Astrocyte (in vitro differentiated cells and primary cell): ENCODE measurements around the gene RAD51. TPM values are rescaled to one million over a fixed set of nuclear protein-coding genes. Genes with fewer than 3 reads are reported as not detected.
A peak's percentile ranks its signal among the peaks of the same experiment; 100 is the strongest.

Experiments
- DNase-seq: peaks from one replicate; pipeline ENCODE4 v3.0.0-alpha.2; 2010; ENCODE audit warnings: low read depth
- FAIRE-seq: peaks from 2 replicates; lab custom pipeline; 2011; peaks lifted over from hg19 to GRCh38; lab: Jason Lieb, UNC
- H2AFZ ChIP-seq: 2 replicates; pipeline ENCODE4 v1.6.0; 2012; ENCODE audit warnings: low read depth, low read length, inconsistent platforms
- H3K27ac ChIP-seq: 2 replicates; pipeline ENCODE4 v1.5.1; 2011; ENCODE audit warnings: low read depth, low read length, inconsistent platforms
- H3K27me3 ChIP-seq: 2 replicates; pipeline ENCODE4 v1.6.0; 2011; ENCODE audit warnings: low read length, inconsistent platforms; ENCODE audit not compliant: insufficient read depth
- H3K36me3 ChIP-seq: 2 replicates; pipeline ENCODE4 v1.5.1; 2011; ENCODE audit warnings: low read length, inconsistent platforms; ENCODE audit not compliant: insufficient read depth
- H3K4me1 ChIP-seq: 2 replicates; pipeline ENCODE4 v1.5.1; 2011; ENCODE audit warnings: low read length, inconsistent platforms; ENCODE audit not compliant: insufficient read depth
- H3K4me2 ChIP-seq: 2 replicates; pipeline ENCODE4 v1.6.0; 2012; ENCODE audit warnings: low read length, inconsistent platforms
- H3K4me3 ChIP-seq: 2 replicates; pipeline ENCODE4 v1.5.1; 2011; ENCODE audit warnings: low read depth, mild to moderate bottlenecking, low read length, inconsistent platforms; ENCODE audit not compliant: insufficient read depth
- H3K79me2 ChIP-seq: 2 replicates; pipeline ENCODE4 v1.6.0; 2012; ENCODE audit warnings: mild to moderate bottlenecking, low read length, inconsistent platforms; ENCODE audit not compliant: insufficient read depth
- H3K9ac ChIP-seq: 2 replicates; pipeline ENCODE4 v1.6.0; 2012; ENCODE audit warnings: mild to moderate bottlenecking, low read length, inconsistent platforms
- H3K9me3 ChIP-seq: 2 replicates; pipeline ENCODE4 v1.5.1; 2012; ENCODE audit warnings: low read depth, mild to moderate bottlenecking, low read length, inconsistent platforms; ENCODE audit not compliant: insufficient read depth
- H4K20me1 ChIP-seq: 2 replicates; pipeline ENCODE4 v1.6.0; 2012; ENCODE audit warnings: low read length, inconsistent platforms; ENCODE audit not compliant: insufficient read depth
- H3K27ac Mint-ChIP-seq: one replicate; pipeline ENCODE4 v1.8.0; 2021; ENCODE audit warnings: mild to moderate bottlenecking, mixed read lengths; ENCODE audit not compliant: unreplicated experiment
- H3K27me3 Mint-ChIP-seq: one replicate; pipeline ENCODE4 v1.8.0; 2021; ENCODE audit warnings: low read depth, mixed read lengths; ENCODE audit not compliant: unreplicated experiment
- H3K36me3 Mint-ChIP-seq: one replicate; pipeline ENCODE4 v1.8.0; 2021; ENCODE audit warnings: low read depth, mixed read lengths; ENCODE audit not compliant: unreplicated experiment
- H3K4me1 Mint-ChIP-seq: one replicate; pipeline ENCODE4 v1.8.0; 2021; ENCODE audit warnings: low read depth, mixed read lengths; ENCODE audit not compliant: unreplicated experiment
- H3K4me3 Mint-ChIP-seq: one replicate; pipeline ENCODE4 v1.8.0; 2021; ENCODE audit warnings: mild to moderate bottlenecking, moderate library complexity, mixed read lengths; ENCODE audit not compliant: unreplicated experiment
- H3K9me3 Mint-ChIP-seq: one replicate; pipeline ENCODE4 v1.8.0; 2021; ENCODE audit warnings: mild to moderate bottlenecking, mixed read lengths; ENCODE audit not compliant: unreplicated experiment
- CTCF ChIP-seq: IDR thresholded peaks from 2 replicates; pipeline ENCODE4 v1.5.1; 2011; ENCODE audit warnings: low read depth, mild to moderate bottlenecking, inconsistent platforms, low read length, moderate library complexity; ENCODE audit not compliant: insufficient read depth
- EZH2 ChIP-seq: IDR thresholded peaks from 2 replicates; pipeline ENCODE4 v1.6.1; 2012; ENCODE audit warnings: mild to moderate bottlenecking, low read length, inconsistent platforms; ENCODE audit not compliant: insufficient read depth
- total RNA-seq: library from RNA; stranded (reverse); gene quantifications from 2 replicates; pipeline ENCODE4 v1.2.1, GENCODE V29; 2021

Gene RAD51
- total RNA-seq, 1 donor from 2014 or later: 3.6 TPM

DNA sequence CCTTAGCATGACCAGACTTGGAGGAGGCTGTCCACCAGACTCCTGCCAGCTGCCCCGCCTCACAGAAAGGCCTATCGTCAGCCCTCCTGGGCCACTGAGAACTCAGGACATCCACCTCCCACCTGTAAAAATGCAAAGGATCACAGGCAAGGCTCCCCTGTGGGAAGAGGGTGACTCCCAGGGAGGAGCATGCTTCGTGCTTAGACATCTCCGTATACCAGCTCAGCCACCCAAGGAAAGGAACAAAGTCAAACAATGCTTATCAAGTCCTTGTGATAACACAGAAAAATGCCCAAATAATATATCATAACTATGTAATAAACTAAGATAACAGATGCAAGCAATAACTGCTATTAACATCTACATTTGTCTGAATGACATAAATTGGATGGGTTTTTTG, 55.9 kb downstream of the RAD51 start:
- Histone ChIP-seq H3K9me3 (no peaks in the 10 kb centered on the region), H3K9ac (no peak overlapping the region), H3K79me2 (peaks cover 45% of the 10 kb centered on the region), H3K4me2 (no peak overlapping the region), H2AFZ (no peak overlapping the region), H3K27ac (no peak overlapping the region), H3K27me3 (no peaks in the 10 kb centered on the region), H3K4me3 (no peak overlapping the region), H3K36me3 (peaks cover 4% of the 10 kb centered on the region), H4K20me1 (peaks cover 34% of the 10 kb centered on the region), H3K4me1 (peaks cover 8% of the 10 kb centered on the region)
- TF ChIP-seq CTCF (no peak), EZH2 (no peak)
- H3K4me1 Mint-ChIP-seq: peaks cover 12% of the 10 kb centered on the region
- no peaks in the 10 kb centered on the region for H3K9me3 Mint-ChIP-seq
- H3K27me3 Mint-ChIP-seq: no peaks in the 10 kb centered on the region
- FAIRE-seq (no peak), DNase-seq (no peak)
- H3K36me3 Mint-ChIP-seq: peaks cover 2% of the 10 kb centered on the region
- no peak overlapping the region for H3K4me3 Mint-ChIP-seq
- no peak overlapping the region for H3K27ac Mint-ChIP-seq

DNA sequence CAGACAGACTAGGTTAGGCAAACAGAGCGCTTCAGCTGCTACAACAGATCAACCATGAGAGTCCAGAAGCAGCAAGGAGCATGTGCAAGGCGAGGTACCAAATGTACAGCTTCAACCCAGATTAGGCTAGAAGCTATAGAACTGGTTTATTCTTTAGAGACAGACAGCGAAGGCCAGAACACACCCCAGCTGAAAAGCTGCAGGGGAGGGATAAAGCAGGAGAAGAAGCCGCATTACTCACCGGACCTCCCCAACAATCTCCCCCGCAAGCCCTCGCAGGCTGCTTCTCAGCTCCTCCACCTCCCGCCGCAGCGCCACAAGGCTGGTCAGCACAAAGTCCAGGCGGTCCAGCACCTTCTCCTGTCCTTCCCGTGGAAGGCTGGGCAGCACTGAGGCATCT, 56.8 kb downstream of the RAD51 start:
- Histone ChIP-seq H3K9ac (no peak overlapping the region), H3K4me3 (no peak overlapping the region), H3K79me2 (peaks cover 45% of the 10 kb centered on the region), H2AFZ (no peak overlapping the region), H3K4me2 (no peak overlapping the region), H3K36me3 (peaks cover 4% of the 10 kb centered on the region), H3K27me3 (no peaks in the 10 kb centered on the region), H3K4me1 (peaks cover 8% of the 10 kb centered on the region), H4K20me1 (peaks cover 31% of the 10 kb centered on the region), H3K27ac (no peak overlapping the region), H3K9me3 (no peaks in the 10 kb centered on the region)
- Mint-ChIP-seq H3K9me3 (no peaks in the 10 kb centered on the region), H3K4me3 (no peak overlapping the region), H3K27ac (no peak overlapping the region), H3K4me1 (peaks cover 12% of the 10 kb centered on the region), H3K27me3 (no peaks in the 10 kb centered on the region), H3K36me3 (peaks cover 2% of the 10 kb centered on the region)
- no peak for DNase-seq
- TF ChIP-seq CTCF: no peak
- TF ChIP-seq EZH2: no peak
- no peak for FAIRE-seq

DNA sequence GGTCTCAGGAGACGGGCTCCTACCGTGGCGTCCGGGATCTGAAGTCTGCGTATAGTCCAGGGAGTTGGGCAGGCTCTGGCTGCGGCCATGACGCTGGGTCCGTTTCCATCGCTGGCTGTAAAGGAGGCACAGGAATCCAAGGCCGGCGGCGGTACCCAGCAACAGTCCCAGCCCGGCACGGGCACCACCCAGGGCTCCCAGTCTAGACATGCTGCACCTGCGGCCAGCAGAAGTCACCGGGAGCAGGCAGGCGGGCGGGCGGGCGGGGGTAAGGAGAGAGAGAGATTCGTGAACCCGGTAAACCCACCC, 59.6 kb downstream of the RAD51 start:
- Histone ChIP-seq H3K4me3 (peak overlapping the region; percentile 91), H3K79me2 (peaks cover 45% of the 10 kb centered on the region), H3K4me1 (peaks cover 8% of the 10 kb centered on the region), H3K36me3 (peaks cover 2% of the 10 kb centered on the region), H3K9ac (peak overlapping the region; percentile 91), H4K20me1 (peaks cover 9% of the 10 kb centered on the region), H2AFZ (peak overlapping the region; percentile 88), H3K27ac (peak overlapping the region; percentile 62), H3K9me3 (no peaks in the 10 kb centered on the region), H3K27me3 (no peaks in the 10 kb centered on the region), H3K4me2 (peak overlapping the region; percentile 98)
- DNase-seq (no peak), FAIRE-seq (no peak)
- peak overlapping the region; percentile 72 for H3K27ac Mint-ChIP-seq
- peak overlapping the region; percentile 91 for H3K4me3 Mint-ChIP-seq
- no peak for TF ChIP-seq EZH2
- TF ChIP-seq CTCF: no peak
- no peaks in the 10 kb centered on the region for H3K27me3 Mint-ChIP-seq
- peaks cover 2% of the 10 kb centered on the region for H3K36me3 Mint-ChIP-seq
- peaks cover 12% of the 10 kb centered on the region for H3K4me1 Mint-ChIP-seq
- no peaks in the 10 kb centered on the region for H3K9me3 Mint-ChIP-seq
